ENCODE data around the gene IPCEF1.
A peak's percentile ranks its signal among the peaks of the same experiment; 100 is the strongest.
"Not testable (repeated sequence)": the region's sequence is repeated elsewhere in the genome, so short reads cannot be mapped to it uniquely, and the experiment has no call there.

IPCEF1 gene

DNA sequence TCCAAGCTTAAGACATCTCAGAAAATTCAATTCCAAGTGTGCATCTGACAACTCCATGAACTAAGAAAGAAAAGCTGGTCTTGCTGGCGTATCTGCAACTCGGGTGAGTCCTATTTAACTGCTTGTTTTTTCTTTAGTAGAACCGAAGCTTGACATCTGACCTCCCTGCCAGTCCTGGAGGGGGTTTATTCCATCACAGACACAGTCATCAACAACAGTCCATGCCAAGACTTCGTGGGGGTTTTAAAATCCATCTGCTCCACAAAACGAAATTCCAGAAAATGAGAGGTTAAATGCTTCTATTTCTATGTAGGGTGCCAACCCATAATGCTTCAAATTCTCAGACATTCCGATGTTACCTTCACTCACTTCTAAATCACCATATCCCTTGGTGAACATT lies 133.9 kb downstream of the IPCEF1 start:
- DNase-seq (ENCODE audit: low read depth in 2 of 2), result no peak

DNA sequence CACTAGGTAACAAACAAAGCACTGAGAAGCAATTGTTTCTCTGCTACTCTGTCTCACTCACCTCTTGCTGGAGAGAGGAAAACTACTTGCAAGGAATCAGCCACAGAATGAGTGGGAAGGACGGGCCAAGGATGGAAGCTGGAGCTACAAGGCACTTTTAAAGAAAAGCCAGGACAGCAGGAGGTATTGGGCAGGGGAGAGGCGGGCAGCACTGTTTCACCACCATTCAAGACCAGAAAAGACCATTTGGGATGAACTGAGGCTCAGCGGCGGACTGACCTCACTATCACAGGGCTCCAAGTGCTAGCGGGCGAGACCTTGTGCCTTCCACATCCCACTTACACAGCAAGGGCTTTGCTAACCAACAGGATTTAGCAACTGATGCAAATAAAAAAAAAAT lies 137.4 kb downstream of the IPCEF1 start:
- DNase-seq (ENCODE audit: low read depth in 2 of 2), result no peak

DNA sequence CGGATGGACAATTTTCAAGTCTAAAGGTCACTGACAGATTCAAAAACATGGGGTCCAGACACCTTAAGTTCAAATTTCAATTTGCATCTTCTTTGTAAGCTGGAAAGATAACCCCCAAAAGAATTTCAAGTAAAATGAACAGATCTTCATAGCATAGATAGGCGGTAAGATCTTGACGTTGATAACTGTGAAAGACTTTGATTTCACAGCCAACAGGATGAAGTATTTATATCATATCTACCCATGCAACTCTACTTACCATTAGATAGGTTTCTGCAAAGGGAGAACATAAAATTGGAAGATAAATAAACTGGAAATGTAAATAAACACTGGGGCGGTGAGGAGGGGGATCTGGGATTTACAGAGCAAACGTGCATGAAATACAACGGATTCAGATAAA lies 137.8 kb downstream of the IPCEF1 start:
- no peak for DNase-seq (ENCODE audit: low read depth in 2 of 2)

DNA sequence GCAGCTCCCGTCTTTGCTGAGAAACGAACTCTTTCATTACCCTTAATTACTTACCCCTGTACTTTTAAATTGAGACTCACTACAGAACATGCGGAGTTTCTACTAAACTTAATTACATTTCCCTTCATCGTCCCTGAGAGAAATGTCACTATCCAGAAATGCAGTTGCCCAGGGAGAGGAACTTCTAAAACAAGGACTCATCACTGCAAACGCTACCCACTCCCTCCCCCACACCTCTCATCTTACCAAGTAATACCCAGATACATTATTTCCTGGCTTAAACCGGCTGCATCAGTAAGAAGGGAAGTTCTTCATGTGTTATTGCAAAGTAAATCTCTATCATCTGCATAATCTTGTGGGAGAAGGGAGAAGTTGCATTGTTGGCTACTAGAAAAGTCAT lies 138.3 kb downstream of the IPCEF1 start:
- no peak for DNase-seq (ENCODE audit: low read depth in 2 of 2)

DNA sequence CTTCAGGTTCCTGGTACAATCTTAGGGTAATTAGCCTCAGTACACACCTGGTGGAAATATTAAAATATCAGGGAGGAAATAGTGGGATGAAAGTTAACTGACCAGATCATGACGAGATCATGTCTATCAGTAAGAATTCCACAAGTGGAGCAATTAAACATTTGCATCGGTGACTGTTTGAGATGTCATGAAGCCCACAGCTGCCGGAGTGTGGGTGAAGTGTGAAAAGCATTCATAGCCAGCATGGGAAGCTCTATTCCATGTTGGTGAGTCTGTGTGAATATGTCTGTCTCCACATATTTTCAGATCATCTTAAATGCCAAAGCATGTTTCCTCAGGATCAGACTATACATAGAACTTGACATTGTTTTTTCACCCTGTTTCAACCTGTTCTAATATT lies 142.8 kb downstream of the IPCEF1 start:
- DNase-seq (ENCODE audit: low read depth in 2 of 2), result no peak

DNA sequence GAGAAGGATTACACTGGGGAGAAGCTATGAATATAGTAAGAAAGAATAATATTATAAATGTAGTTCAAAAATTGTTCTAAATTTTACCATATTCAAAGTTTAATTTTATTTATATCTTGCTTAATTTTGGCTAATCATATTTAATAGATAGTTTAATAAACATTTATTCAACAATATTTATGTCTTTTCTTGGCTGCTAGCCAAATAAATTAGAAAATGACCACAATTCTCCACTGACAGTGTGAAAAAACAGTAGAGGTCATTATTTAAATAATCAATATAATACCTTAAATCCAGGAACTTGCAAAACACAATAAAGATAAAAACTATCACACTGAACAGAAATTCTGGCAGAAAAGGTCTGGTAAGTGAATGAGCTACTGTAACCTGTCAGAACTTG lies 145.9 kb downstream of the IPCEF1 start:
- DNase-seq (ENCODE audit: low read depth in 2 of 2), result no peak

DNA sequence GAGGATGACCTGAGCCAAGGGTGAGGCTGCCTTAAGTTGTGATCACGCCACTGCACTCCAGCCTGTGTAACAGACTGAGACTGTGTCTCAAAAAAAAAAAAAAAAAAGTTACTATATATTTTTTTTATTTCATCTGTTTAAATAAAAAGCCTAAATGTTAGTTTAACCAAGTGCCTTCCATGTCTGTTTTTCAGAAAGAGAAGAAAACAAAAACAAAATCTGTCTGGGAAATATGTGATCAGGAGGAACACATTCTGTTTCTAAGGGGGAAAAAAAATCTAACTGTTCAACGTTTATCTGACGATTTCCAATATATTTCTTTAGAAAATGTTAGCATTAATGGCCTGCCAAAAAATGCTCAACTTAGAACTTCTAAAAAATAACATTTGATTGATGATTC lies 147.0 kb downstream of the IPCEF1 start:
- DNase-seq (ENCODE audit: low read depth in 2 of 2), result no peak

DNA sequence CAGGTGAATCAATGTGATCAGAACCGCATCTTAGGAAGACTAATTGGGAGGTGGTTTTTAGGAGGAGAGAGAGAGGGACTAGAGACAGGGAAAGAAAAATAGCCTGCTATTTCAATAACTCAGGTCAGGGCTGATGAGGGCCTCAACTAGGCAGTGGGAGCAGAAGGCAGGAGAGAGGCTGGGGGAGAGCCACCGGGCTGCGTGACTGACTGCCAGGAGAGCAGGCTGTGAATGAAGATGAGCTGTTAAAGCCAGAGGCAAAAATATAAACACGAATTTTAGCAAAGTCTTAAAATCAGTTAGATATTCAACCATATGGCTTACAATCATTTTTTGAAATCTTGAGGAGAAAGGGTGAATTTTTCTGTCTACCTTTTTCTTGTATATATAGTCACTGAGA lies 149.6 kb downstream of the IPCEF1 start:
- no peak for DNase-seq (ENCODE audit: low read depth in 2 of 2)

DNA sequence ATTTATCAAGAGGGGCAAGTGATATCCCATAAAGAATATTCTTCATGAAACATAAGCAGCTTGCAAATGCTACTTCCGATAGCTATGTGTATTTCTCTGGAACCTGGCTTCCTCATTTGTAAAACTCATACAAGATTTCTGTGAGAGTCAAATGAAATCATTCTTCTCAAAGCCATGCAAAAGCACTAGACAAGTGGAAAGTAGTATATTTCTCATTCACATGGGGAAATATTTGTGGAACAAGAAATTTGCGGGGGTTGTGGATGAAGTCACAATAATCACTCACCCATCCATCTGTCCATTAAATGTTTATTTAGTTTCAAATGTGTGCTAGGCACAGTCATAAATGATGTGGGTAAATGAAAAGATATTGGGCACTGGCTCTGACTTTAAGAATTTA lies 150.5 kb downstream of the IPCEF1 start:
- DNase-seq (ENCODE audit: low read depth in 2 of 2), result no peak

DNA sequence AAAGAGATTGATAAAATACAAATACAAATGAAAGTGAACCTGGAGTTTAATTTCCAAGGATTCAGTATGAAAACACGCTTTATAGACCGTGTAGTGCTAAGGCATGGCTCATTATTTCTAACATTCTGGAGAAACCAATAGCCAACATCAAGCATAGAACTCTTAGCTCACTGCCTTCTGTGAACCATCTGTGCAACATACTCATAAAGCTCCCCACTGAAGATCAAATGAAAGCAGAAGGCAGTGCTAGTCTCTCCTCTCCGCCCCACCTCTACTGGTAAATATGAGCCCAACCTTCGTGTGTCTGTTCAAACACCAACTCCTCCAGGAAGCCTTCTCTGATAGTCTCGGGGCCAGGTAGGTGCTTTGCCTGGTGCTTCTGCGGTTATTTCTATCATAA lies 153.6 kb downstream of the IPCEF1 start:
- DNase-seq (ENCODE audit: low read depth in 2 of 2), result no peak

DNA sequence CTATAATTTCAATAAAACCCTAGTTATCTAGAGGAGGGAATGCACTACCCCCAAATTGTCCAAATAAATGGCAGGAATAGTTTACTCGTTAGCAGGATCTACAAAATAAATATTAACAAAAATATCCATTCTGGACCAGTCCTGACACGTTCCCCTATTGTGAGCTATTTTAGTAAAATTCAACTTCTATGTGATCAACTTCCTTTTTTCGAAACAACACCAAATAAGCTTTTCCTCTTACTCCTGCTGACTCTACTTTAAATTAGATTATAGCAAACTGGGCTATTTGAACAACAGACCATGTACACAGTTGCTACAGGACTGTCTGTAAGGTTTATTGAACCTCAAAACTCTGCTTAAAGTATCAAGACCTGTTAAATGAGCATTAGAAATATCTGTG lies 154.3 kb downstream of the IPCEF1 start:
- DNase-seq (ENCODE audit: low read depth in 2 of 2), result no peak

DNA sequence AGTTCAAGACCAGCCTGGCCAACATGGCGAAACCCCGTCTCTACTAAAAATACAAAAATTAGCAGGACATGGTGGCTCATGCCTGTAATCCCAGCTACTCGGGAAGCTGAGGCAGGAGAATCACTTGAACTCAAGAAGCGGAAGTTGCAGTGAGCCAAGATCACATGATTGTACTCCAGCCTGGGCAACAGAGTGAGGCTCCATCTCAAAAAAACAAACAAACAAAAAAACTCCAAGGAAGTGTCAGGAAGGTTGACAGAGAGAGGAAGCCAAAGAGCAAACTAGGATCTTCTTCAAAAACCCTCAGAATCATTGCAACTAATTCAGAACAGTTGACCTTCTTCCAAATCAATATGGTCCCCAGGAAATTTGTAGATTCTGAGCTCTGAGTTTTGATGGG lies 154.9 kb downstream of the IPCEF1 start:
- not testable (repeated sequence) for DNase-seq (ENCODE audit: low read depth in 2 of 2)

DNA sequence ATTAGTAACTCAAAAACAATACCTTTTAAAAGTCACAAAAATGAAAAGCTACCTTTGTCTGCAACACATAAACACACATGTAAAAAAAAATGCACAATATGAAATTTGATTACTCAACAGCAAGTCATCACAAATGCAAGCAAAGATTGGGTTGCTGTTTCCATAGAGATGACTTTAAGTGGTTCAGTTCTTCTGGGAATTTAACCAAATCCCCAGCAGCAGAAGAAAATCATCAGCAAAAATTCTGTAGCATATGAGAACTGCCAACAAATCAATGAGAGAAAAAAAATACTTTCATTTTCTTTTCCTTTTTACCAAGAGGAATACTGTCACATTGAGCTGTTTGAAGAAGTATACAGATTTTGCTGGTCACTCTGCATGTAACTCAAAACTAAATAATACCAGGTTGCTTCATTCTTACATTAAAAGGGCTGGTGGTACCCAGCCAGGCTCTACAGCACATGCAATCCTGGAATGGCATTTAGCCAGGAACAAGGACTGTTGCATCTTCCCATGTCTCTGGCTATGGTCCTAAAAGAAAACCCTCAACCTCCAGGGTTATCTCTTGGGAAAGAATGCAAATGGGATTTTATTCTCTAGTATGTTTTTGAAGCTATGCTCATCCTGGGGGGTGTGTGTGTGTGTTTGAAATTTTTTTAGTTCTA lies 159.3 kb downstream of the IPCEF1 start:
- DNase-seq (ENCODE audit: low read depth in 2 of 2), result no peak

DNA sequence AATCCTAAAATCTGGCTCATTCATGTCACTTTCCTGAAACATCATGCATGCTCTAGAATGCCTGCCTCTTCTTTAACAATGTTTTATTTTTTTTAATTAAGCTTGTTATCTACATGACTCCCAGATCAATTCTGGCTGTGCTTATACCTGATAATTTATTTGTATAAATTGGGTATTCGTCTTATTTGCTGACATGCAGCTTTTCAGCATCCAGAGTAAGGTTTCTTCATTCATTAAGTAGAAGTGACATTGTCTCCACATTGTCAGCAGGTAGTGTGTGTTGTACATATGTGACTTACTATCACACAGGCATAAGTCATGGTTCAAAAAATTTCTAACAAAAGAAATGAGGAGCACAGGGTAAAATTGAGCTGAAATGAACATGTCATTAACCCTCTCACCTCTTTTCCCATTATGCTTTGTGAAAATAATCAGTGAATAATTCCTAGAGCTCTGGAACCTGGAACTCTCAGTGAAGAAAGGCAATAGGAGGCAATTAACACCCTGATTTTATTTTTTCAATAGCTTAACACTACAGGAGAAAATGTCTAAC lies 160.2 kb downstream of the IPCEF1 start:
- no peak for DNase-seq (ENCODE audit: low read depth in 2 of 2)

DNA sequence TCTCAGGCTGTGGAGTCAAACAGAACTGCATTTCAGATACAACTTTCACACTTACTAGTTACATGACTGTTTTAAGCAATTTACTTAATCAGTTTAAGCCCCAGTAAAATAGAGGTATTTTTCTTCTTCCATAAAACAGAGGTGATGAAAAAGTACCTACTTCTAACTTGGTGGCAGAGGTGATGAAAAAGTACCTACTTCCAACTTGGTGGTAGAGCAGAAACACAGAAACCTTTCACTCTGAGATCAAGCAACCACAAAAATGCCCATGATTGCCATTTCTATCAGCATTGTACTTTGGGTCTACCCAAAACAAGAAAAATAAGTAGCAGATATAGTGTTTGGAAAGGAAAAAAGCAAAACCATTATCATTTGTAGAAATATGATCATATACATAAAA lies 168.9 kb downstream of the IPCEF1 start:
- DNase-seq (ENCODE audit: low read depth in 2 of 2), result no peak

DNA sequence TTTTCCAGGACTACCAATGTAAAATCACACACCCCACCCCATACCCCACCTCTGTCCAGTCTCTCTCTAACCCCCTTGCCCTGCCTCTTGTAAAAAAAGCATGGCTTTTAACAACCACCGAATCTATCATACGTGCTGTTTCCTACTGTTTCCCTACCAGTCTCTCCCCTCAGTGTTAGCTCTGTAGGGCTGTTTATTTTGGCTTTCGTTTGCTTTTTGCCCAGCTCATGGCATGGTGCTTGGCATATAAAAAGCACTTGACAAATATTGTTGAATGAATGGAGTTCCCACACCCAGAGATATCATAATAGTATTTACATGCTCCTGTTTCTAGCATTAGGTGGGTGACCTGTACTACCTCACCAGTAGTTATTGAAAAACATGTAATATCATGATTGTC lies 169.4 kb downstream of the IPCEF1 start:
- DNase-seq (ENCODE audit: low read depth in 2 of 2), result no peak

DNA sequence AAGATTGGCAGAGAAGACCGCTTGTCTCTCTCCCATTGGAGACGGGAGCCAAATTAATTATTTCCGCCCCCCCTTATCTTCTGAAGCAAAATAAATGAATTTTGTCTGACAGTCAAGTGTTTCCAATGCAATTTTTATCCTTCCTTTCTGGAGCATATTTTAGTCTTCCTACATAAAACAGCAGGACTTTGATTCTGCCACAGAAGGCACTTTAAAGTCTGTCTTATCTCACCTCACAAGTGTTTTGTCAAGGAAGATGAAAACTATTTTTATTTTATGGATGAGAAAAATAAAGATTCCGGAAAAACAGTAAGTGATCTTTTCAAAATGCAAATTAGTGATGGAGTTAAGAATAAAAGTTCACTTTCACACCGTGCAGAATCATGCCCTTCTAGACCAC lies 177.2 kb downstream of the IPCEF1 start:
- no peak for DNase-seq (ENCODE audit: low read depth in 2 of 2)

DNA sequence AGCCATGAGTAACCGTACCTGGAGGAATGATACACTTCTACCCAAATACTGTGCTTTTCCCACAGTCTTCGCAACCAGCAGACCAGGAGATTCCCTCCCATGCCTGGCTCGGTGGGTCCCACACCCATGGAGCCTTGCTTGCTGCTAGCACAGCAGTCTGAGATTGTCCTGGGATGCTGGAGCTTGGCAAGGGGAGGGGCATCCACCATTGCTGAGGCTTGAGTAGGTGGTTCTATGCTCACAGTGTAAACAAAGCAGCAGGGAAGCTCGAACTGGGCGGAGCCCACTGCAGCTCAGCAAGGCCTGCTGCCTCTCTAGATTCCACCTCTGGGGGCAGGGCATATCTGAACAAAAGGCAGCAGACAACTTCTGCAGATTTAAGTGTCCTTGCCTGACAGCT lies 184.2 kb downstream of the IPCEF1 start:
- DNase-seq (ENCODE audit: low read depth in 2 of 2), result not testable (repeated sequence)

DNA sequence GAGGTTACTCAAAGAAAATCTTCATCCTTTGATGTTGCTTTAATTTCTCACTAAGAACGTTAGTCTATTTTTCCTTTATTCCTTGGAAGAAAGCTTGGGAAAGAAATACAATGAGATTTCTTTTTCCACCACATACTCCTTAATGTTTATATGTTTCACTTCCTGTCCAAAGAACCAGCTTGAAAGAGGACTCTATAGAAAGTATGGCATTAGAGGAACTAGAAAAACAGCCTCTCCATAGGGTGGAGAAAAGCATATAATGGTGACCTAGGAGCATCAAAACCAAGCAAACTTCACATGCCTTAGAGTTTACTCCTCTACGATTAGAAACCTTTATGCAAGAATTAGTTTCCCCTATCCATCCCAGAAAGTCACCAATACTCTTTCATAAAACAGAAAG lies 186.5 kb downstream of the IPCEF1 start:
- DNase-seq (ENCODE audit: low read depth in 2 of 2), result no peak

DNA sequence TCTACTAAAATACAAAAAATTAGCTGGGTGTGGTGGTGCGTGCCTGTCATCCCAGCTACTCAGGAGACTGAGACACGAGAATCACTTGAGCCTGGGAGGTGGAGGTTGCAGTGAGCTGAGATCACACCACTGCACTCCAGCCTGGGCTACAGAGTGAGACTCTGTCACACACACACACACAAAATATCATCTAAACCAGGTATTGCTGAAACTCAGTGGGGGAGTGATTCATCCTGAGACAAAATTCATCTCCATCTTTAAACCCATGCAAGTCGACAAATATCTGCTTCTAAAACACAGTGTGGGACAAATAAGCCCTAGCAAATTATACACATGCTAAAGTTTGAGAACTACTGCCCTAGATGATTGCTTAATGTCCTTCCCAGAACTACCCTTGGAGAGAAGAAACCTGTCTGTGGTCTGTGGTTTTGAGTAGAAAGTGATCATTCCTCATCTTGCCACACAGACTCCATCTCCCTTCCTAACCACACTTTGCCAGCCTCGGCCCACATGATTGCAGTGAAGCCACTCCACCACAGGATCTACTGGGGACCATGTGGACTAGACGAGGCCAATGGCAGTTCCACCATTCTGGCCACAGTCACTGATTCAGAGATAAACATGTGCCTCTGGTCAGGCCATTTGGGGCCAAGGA lies 187.3 kb downstream of the IPCEF1 start:
- DNase-seq (ENCODE audit: low read depth in 2 of 2), result peak in 1 of 2 donors; percentile 14

DNA sequence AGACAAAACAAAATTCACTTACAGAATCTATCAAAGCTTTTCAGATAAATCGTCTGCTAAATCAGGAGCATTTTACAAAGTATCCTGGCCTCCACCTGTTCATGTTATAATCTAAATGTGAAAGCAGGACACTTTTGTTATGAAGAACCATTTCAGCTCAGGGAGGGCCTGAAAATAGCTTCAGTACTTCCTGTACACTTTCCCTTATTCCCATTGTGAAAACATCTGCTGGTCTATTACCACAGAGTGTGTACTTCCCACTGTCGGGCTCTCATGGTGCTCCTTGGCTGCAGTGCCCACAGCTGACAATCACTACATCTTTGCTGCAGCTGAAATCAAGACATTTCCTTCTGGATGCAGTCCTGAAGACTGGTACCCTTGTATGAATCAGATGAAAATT lies 189.5 kb downstream of the IPCEF1 start:
- no peak for DNase-seq (ENCODE audit: low read depth in 2 of 2)

DNA sequence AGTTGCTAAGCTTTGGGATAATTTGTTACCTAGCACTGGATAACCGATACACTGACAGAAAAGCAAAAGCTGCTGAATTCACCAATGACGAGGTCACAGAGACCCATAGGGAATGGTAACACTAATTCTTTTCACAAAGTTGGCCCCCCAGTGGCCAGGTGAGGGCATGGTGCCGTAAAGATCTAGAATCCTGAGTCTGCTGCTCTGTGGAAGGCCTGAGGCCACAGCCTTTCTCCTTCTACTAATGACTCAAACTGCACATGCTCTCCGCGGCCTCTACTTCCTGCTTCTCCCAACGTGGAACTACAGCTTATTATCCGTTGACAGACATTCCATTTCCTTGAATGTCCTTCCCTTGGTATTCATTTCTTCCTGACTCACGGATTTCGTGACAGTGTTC lies 190.5 kb downstream of the IPCEF1 start:
- DNase-seq (ENCODE audit: low read depth in 2 of 2), result no peak

DNA sequence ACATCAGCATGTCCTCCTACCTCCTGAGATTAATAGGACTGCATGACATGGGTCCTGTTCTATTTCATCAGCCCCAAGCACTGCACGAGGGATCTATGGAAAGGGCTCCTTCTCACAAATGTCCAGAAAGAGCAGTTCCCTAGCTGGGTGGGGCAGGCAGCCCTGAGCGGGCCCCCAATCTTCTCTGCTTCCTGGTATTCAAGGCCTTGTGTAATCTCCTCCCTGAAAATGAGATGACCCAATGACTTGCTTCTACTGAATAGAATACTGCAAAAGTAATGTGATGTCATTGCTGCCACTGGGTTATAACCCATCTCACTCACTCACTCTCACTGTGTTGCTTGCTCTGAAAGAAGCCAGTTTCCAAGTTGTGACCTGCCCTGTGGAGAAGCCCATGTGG lies 191.1 kb downstream of the IPCEF1 start:
- no peak for DNase-seq (ENCODE audit: low read depth in 2 of 2)

DNA sequence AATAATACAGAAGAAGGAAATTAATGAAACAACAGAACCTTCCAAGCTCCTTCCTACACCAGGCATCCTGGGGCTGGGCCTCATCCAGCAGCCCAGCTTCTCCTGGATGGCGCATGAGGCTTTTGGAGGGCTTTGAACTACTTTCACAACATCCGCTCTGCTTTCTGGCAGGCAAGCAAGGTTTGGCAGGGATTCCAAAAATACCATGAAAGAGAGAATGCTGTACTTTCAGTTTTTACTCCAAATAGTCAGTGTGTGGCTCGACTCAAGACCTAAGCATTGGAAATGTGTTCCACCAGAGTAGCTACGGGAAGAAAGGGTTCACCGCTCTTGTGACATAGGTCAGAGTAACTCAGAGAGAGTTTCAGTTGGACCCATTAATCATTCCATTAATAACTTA lies 192.2 kb downstream of the IPCEF1 start:
- DNase-seq (ENCODE audit: low read depth in 2 of 2), result no peak
